Measurements from ENCODE around the gene AP1S3.

AP1S3 gene

GRCh38 chr2:223813329-223813728, 24.1 kb downstream of the AP1S3 start:
- H3K27ac ChIP-seq (ENCODE audit: low read depth, low read length, poor library complexity, severe bottlenecking): peak overlapping the region; percentile 87
- H3K4me1 ChIP-seq (ENCODE audit: insufficient read depth, low read length, severe bottlenecking): peaks cover 66% of the 10 kb centered on the region
- no peaks in the 10 kb centered on the region for H3K36me3 ChIP-seq (ENCODE audit: insufficient read depth, low read length)
- no peak for TF ChIP-seq EZH2 (IDR thresholded peaks at IDR 0.05; ENCODE audit: borderline replicate concordance, low read length)
- no peak for TF ChIP-seq CTCF (IDR thresholded peaks at IDR 0.05; ENCODE audit: low read length)
- no peak overlapping the region; the same call in 1 of the 2 replicates for H3K9ac ChIP-seq (ENCODE audit: low read length)
- no peaks in the 10 kb centered on the region for H3K27me3 ChIP-seq (ENCODE audit: insufficient read depth, low read length)
- H4K20me1 ChIP-seq (ENCODE audit: insufficient read depth, low read length): no peaks in the 10 kb centered on the region
- H3K9me2 ChIP-seq (ENCODE audit: low read depth, low read length): no peaks in the 10 kb centered on the region
- H3K79me2 ChIP-seq (ENCODE audit: insufficient read depth, low read length): peaks cover 87% of the 10 kb centered on the region
- no peaks in the 10 kb centered on the region for H3K9me3 ChIP-seq (ENCODE audit: low read length)
- H2AFZ ChIP-seq (ENCODE audit: low read length): no peak overlapping the region
- no peak overlapping the region for H3K4me3 ChIP-seq (ENCODE audit: low read depth, low read length, poor library complexity, severe bottlenecking)
- H3K4me2 ChIP-seq (ENCODE audit: low read length): peak overlapping the region; percentile 54; the same call in 1 of the 2 replicates
- H3F3A ChIP-seq (ENCODE audit: insufficient read depth, low read length): no peaks in the 10 kb centered on the region

DNA sequence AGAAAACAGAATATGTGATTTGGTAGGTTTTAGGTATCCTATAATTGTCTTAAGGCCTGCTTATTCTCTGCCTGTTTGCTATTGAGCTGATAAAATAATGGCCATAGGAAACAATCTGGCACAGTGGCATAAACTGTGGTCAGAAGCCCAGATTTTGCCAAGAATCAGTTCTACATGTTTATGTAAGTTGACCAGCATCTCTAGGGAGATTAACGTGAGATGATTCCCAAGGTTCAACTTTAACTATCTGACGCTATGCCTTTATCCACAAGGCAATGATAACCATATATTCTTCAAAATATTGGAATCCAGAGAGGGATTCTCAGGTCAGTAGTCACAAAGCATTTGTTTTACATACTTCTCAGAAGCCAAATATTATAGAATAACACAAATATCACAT, 25.6 kb downstream of the AP1S3 start:
- no peak overlapping the region for H3K4me2 ChIP-seq (ENCODE audit: low read length)
- no peaks in the 10 kb centered on the region for H3K27me3 ChIP-seq (ENCODE audit: insufficient read depth, low read length)
- H3K9me3 ChIP-seq (ENCODE audit: low read length): no peaks in the 10 kb centered on the region
- no peak for TF ChIP-seq EZH2 (IDR thresholded peaks at IDR 0.05; ENCODE audit: borderline replicate concordance, low read length)
- TF ChIP-seq CTCF (IDR thresholded peaks at IDR 0.05; ENCODE audit: low read length): no peak
- no peaks in the 10 kb centered on the region for H3K9me2 ChIP-seq (ENCODE audit: low read depth, low read length)
- no peak overlapping the region for H3K9ac ChIP-seq (ENCODE audit: low read length)
- H3K4me1 ChIP-seq (ENCODE audit: insufficient read depth, low read length, severe bottlenecking): peaks cover 68% of the 10 kb centered on the region
- H2AFZ ChIP-seq (ENCODE audit: low read length): no peak overlapping the region
- peaks cover 80% of the 10 kb centered on the region for H3K79me2 ChIP-seq (ENCODE audit: insufficient read depth, low read length)
- no peaks in the 10 kb centered on the region for H3F3A ChIP-seq (ENCODE audit: insufficient read depth, low read length)
- H3K4me3 ChIP-seq (ENCODE audit: low read depth, low read length, poor library complexity, severe bottlenecking): no peak overlapping the region
- H3K27ac ChIP-seq (ENCODE audit: low read depth, low read length, poor library complexity, severe bottlenecking): peak overlapping the region; percentile 33
- H3K36me3 ChIP-seq (ENCODE audit: insufficient read depth, low read length): no peaks in the 10 kb centered on the region
- H4K20me1 ChIP-seq (ENCODE audit: insufficient read depth, low read length): no peaks in the 10 kb centered on the region

DNA sequence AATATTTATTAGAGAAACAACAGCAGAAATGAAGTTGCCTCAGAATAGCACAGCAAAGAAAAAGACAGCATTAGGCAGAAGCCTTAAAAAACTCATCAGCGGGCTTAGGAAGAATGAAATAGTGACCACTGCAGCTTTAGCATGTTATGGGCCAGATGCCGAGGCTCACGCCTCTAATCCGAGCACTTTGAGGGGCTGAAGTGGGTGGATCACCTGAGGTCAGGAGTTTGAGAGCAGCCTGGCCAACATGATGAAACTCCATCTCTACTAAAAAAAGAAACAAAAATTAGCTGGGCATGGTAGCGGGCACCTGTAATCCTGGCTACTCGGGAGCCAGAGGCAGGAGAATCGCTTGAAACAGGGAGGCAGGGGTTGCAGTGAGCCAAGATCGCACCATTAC, 32.4 kb downstream of the AP1S3 start:
- no peaks in the 10 kb centered on the region; the same call in none of the 2 replicates for H3K36me3 ChIP-seq (ENCODE audit: insufficient read depth, low read length)
- H3K9me2 ChIP-seq (ENCODE audit: low read depth, low read length): no peaks in the 10 kb centered on the region
- H3K27ac ChIP-seq (ENCODE audit: low read depth, low read length, poor library complexity, severe bottlenecking): peak overlapping the region; percentile 85
- H3K9me3 ChIP-seq (ENCODE audit: low read length): no peaks in the 10 kb centered on the region
- peak overlapping the region; percentile 80 for H3K4me2 ChIP-seq (ENCODE audit: low read length)
- H3K4me3 ChIP-seq (ENCODE audit: low read depth, low read length, poor library complexity, severe bottlenecking): peak overlapping the region; percentile 49
- H3F3A ChIP-seq (ENCODE audit: insufficient read depth, low read length): no peaks in the 10 kb centered on the region
- H4K20me1 ChIP-seq (ENCODE audit: insufficient read depth, low read length): no peaks in the 10 kb centered on the region
- no peaks in the 10 kb centered on the region for H3K27me3 ChIP-seq (ENCODE audit: insufficient read depth, low read length)
- H3K4me1 ChIP-seq (ENCODE audit: insufficient read depth, low read length, severe bottlenecking): peaks cover 64% of the 10 kb centered on the region
- TF ChIP-seq EZH2 (IDR thresholded peaks at IDR 0.05; ENCODE audit: borderline replicate concordance, low read length): no peak
- no peak overlapping the region for H2AFZ ChIP-seq (ENCODE audit: low read length)
- H3K9ac ChIP-seq (ENCODE audit: low read length): peak overlapping the region; percentile 61
- H3K79me2 ChIP-seq (ENCODE audit: insufficient read depth, low read length): peaks cover 68% of the 10 kb centered on the region

- H4K20me1 ChIP-seq (ENCODE audit: insufficient read depth, low read length): no peaks in the 10 kb centered on the region
- no peak overlapping the region for H3K4me3 ChIP-seq (ENCODE audit: low read depth, low read length, poor library complexity, severe bottlenecking)
- no peak overlapping the region for H2AFZ ChIP-seq (ENCODE audit: low read length)
- H3K27me3 ChIP-seq (ENCODE audit: insufficient read depth, low read length): no peaks in the 10 kb centered on the region
- H3K9me2 ChIP-seq (ENCODE audit: low read depth, low read length): no peaks in the 10 kb centered on the region
- H3K27ac ChIP-seq (ENCODE audit: low read depth, low read length, poor library complexity, severe bottlenecking): peak overlapping the region; percentile 46
- H3K79me2 ChIP-seq (ENCODE audit: insufficient read depth, low read length): peaks cover 67% of the 10 kb centered on the region
- H3K36me3 ChIP-seq (ENCODE audit: insufficient read depth, low read length): no peaks in the 10 kb centered on the region; the same call in none of the 2 replicates
- H3K9me3 ChIP-seq (ENCODE audit: low read length): no peaks in the 10 kb centered on the region
- H3K9ac ChIP-seq (ENCODE audit: low read length): no peak overlapping the region
- H3K4me1 ChIP-seq (ENCODE audit: insufficient read depth, low read length, severe bottlenecking): peaks cover 76% of the 10 kb centered on the region
- no peak overlapping the region for H3K4me2 ChIP-seq (ENCODE audit: low read length)
- no peak for TF ChIP-seq CTCF (IDR thresholded peaks at IDR 0.05; ENCODE audit: low read length)
- no peak for TF ChIP-seq EZH2 (IDR thresholded peaks at IDR 0.05; ENCODE audit: borderline replicate concordance, low read length)
- no peaks in the 10 kb centered on the region; the same call in 1 of the 2 replicates for H3F3A ChIP-seq (ENCODE audit: insufficient read depth, low read length)
Observed at GRCh38 chr2:223801736-223802135, 35.6 kb downstream of the AP1S3 start.
